Heart left ventricle (tissue), 16 donors: Measurements from ENCODE around the gene SEC63. TPM values are rescaled to one million over a fixed set of nuclear protein-coding genes. Genes with fewer than 3 reads are reported as not detected.
A peak's percentile ranks its signal among the peaks of the same experiment; 100 is the strongest.

Experiments
- ATAC-seq, 4 donors: fragments of 200-7000 bp; cut with Tn5 transposase; one replicate each; pipeline ENCODE4 v1.9.1; 2020 to 2022; ENCODE audit warnings: moderate library complexity in 4 of 4, mild to moderate bottlenecking in 3 of 4, moderate number of reproducible peaks in 1 of 4
- DNase-seq, 5 donors: peaks; one replicate each; pipeline ENCODE4 v3.0.0-alpha.2; 2020
- H3K27ac ChIP-seq, 12 donors: fragments of 200-600 bp; sonication (generic) in 4 of 12; one replicate each; pipeline versions ENCODE4 v1.5.0 to v1.8.0; 2016 to 2022; ENCODE audit warnings: mild to moderate bottlenecking in 2 of 12
- H3K27me3 ChIP-seq, 9 donors: fragments of 200-600 bp; sonication (generic) in 2 of 9; one replicate each; pipeline versions ENCODE4 v1.5.1 to v1.8.0; 2016 to 2022; ENCODE audit warnings: mild to moderate bottlenecking in 3 of 9
- H3K36me3 ChIP-seq, 9 donors: fragments of 200-600 bp; sonication (generic) in 2 of 9; one replicate each; pipeline versions ENCODE4 v1.5.0 to v1.8.0; 2018 to 2022; ENCODE audit warnings: mild to moderate bottlenecking in 2 of 9
- H3K4me1 ChIP-seq, 12 donors: fragments of 200-600 bp; sonication (generic) in 4 of 12; one replicate each; pipeline versions ENCODE4 v1.5.0 to v1.8.0; 2016 to 2022; ENCODE audit warnings: mild to moderate bottlenecking in 3 of 12
- H3K4me3 ChIP-seq, 12 donors: fragments of 200-600 bp; sonication (generic) in 4 of 12; one replicate each; pipeline versions ENCODE4 v1.5.0 to v1.8.0; 2017 to 2022; ENCODE audit warnings: mild to moderate bottlenecking in 9 of 12, moderate library complexity in 4 of 12
- H3K9me3 ChIP-seq, 12 donors: fragments of 200-600 bp; sonication (generic) in 4 of 12; one replicate each; pipeline versions ENCODE4 v1.5.0 to v1.8.0; 2016 to 2022; ENCODE audit warnings: mild to moderate bottlenecking in 1 of 12
- POLR2A ChIP-seq, 2 donors: fragments of 450-650 bp; IDR thresholded peaks; one replicate each; pipeline ENCODE4 v1.6.1; 2017; ENCODE audit warnings: antibody characterized with exemption in 2 of 2, mild to moderate bottlenecking in 2 of 2, moderate library complexity in 2 of 2
- WGBS, 4 donors: extraction: QIAGEN DNeasy Blood & Tissue Kit in 2 of 4; methylation state at CpG; one replicate each; pipeline versions ENCODE4 v1.1.5 to v1.1.7; 2013 to 2018; 5-methylcytosine and 5-hydroxymethylcytosine counted together
- intact Hi-C, 10 donors: fragments of 100-400 bp; cut with DNase I; formaldehyde crosslinking; loops; one replicate each; pipeline versions ENCODE4 v1.11.1 to v1.14.2; 2022
- polyA plus RNA-seq, 2 donors: library from polyadenylated mRNA; stranded (reverse); fragments of 200-250 nt; gene quantifications; one replicate each; pipeline ENCODE4 v1.2.3, GENCODE V29; 2013
- total RNA-seq, 9 donors: library from RNA; depleted of rRNA in 2 of 9; stranded (reverse); fragments of >200 nt in 2 of 9; fragmentation: NEBNext Ultra II Directional in 3 of 9; extraction: Animal tissue kit (Norgen Biotek cat#: 25700) in 3 of 9; gene quantifications; one replicate each; pipeline versions ENCODE4 v1.1.0 to v1.2.4, GENCODE V29; 2016 to 2023
- TF ChIP-seq, protein P1 (sequence below), 12 donors: fragments of 200-600 bp; sonication (generic) in 4 of 12; IDR thresholded peaks; one replicate each; pipeline versions ENCODE4 v1.5.0 to v1.8.0; 2018 to 2022; ENCODE audit warnings: antibody characterized with exemption in 12 of 12, mild to moderate bottlenecking in 5 of 12
- donor health status: ischemic (EF 13 %, LVEDD 7.1; RV severe dilation, severe dysfunction).
- donor health status: healthy with polysubstance abuse.
- donor health status: DM: no; HTN: yes; CAD: no.
- donor health status: DM: no; HTN: no; CAD: no.
- donor health status: ischemic (EF 25% LVEDD 6.9; RV normal size, moderate dysfunction).
- donor health status: ischemic (EF 25% LVEDD 5.7; RV mildly dilated, moderate dysfunction).
- donor health status: healthy.
- donor health status: DM: yes; HTN: yes; CAD: no.
- donor health status: ischemic (EF 35%, LVEDD 5.7; RV mildly dilated, moderate dysfunction).
- donor health status: nonischemic (EF 11% LVEDD 7.7; RV severe dilation, severe dysfunction).
- donor health status: DM: yes; HTN: yes; CAD: no.
- donor health status: PGD.
- donor health status: ischemic (EF 29% LVEDD 5.4; RV normal size, mild dysfunction).
- donor health status: nonischemic (EF 23%, LVEDD 6.1; RV moderate dilation, normal function).

The SEC63 gene
- total and polyA plus RNA-seq, 11 donors = 15.3 to 64.9 (median 52.5) TPM

DNA sequence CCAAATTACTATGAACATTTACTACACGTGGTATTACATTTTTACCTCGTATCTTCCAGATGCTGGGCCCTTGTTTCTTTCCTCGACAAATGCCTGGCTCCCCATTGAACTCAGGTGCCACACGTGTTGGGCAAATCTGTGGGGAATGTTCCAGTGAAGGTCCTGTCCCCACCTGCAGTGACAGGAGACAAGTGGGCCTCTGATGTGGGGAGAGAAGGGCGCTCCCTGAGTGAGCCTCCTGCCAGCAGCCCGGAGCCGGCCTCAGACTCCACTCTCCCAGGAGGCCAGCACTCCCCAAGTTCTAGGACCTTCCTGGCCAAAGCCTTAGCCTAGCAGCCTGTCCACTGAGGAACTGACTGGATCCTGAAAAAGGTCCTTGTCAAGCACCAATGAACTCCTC is 112.2 kb downstream of the SEC63 start:
- Histone ChIP-seq H3K27ac (no peak overlapping the region), H3K27me3 (peaks cover 0 to 16% (median 6%) of the 10 kb centered on the region in 9 donors), H3K4me1 (peaks cover 0 to 11% (median 5%) of the 10 kb centered on the region in 12 donors), H3K36me3 (no peaks in the 10 kb centered on the region), H3K4me3 (no peak overlapping the region), H3K9me3 (no peaks in the 10 kb centered on the region)
- 87 to 98% (median 93%) methylated on average over 7 of the region's 7 CpGs for WGBS, 4 donors
- DNase-seq (no peak), ATAC-seq (no peak)
- TF ChIP-seq, protein P1, sequence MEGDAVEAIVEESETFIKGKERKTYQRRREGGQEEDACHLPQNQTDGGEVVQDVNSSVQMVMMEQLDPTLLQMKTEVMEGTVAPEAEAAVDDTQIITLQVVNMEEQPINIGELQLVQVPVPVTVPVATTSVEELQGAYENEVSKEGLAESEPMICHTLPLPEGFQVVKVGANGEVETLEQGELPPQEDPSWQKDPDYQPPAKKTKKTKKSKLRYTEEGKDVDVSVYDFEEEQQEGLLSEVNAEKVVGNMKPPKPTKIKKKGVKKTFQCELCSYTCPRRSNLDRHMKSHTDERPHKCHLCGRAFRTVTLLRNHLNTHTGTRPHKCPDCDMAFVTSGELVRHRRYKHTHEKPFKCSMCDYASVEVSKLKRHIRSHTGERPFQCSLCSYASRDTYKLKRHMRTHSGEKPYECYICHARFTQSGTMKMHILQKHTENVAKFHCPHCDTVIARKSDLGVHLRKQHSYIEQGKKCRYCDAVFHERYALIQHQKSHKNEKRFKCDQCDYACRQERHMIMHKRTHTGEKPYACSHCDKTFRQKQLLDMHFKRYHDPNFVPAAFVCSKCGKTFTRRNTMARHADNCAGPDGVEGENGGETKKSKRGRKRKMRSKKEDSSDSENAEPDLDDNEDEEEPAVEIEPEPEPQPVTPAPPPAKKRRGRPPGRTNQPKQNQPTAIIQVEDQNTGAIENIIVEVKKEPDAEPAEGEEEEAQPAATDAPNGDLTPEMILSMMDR (IDR thresholded peaks at IDR 0.05) = no peak
- no peak for TF ChIP-seq POLR2A (IDR thresholded peaks at IDR 0.05)
- intact Hi-C loops = loop anchor here in 6 of 10 donors (5.0 to 10.0 kb wide), 4 partner anchors 141 to 711 kb away; no protein-coding TSS in a partner anchor

DNA sequence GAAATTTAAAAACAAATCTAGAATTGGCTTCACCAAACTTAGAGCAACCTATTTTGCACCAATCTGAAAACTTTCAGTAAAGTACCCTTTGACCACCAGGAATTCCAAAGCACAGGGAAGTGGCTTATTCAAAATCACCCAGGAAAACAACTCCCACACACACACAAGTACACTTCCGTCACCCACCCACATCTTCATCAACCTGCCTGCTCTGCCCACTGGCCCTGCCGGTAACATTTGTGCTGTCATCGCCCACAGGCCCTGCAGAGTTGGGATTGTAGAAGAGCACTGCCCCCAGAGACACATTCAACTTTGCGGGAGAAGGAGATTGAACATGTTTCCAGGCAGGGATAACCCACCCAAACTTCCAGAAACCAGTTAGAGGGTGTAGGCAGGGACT is 114.6 kb downstream of the SEC63 start:
- 60 to 70% (median 69%) methylated on average over 4 of the region's 4 CpGs for WGBS, 4 donors
- peaks cover 0 to 16% (median 6%) of the 10 kb centered on the region in 9 donors for H3K27me3 ChIP-seq
- intact Hi-C loops = loop anchor here in 3 of 10 donors (10.0 kb wide), 3 partner anchors 139 to 709 kb away; no protein-coding TSS in a partner anchor
- H3K36me3 ChIP-seq = no peaks in the 10 kb centered on the region
- no peaks in the 10 kb centered on the region for H3K9me3 ChIP-seq
- TF ChIP-seq, protein P1 (IDR thresholded peaks at IDR 0.05) = no peak
- TF ChIP-seq POLR2A (IDR thresholded peaks at IDR 0.05) = no peak
- H3K4me3 ChIP-seq = no peak overlapping the region
- H3K4me1 ChIP-seq = peaks cover 0 to 8% (median 5%) of the 10 kb centered on the region in 12 donors
- DNase-seq = no peak
- no peak overlapping the region for H3K27ac ChIP-seq
- no peak for ATAC-seq

- H3K36me3 ChIP-seq = no peaks in the 10 kb centered on the region
- no peaks in the 10 kb centered on the region for H3K4me1 ChIP-seq
- TF ChIP-seq POLR2A (IDR thresholded peaks at IDR 0.05) = no peak
- 32 to 45% (median 40%) methylated on average over 5 of the region's 5 CpGs for whole genome bisulfite sequencing, 4 donors
- H3K27ac ChIP-seq = no peak overlapping the region
- intact Hi-C loops = loop anchor here in 3 of 10 donors (10.0 kb wide), 3 partner anchors 136 to 706 kb away; no protein-coding TSS in a partner anchor
- H3K27me3 ChIP-seq = no peaks in the 10 kb centered on the region
- no peaks in the 10 kb centered on the region for H3K9me3 ChIP-seq
- H3K4me3 ChIP-seq = no peak overlapping the region
- DNase-seq (no peak), ATAC-seq (peak in 1 of 4 donors; percentile 71)
These were observed 116.7 kb downstream of the SEC63 start for GRCh38 chr6:107841275-107841670.

GRCh38 chr6:107840636-107841274 is 117.3 kb downstream of the SEC63 start:
- Histone ChIP-seq H3K9me3 (no peaks in the 10 kb centered on the region), H3K4me3 (no peak overlapping the region), H3K36me3 (no peaks in the 10 kb centered on the region), H3K4me1 (no peaks in the 10 kb centered on the region), H3K27ac (no peak overlapping the region), H3K27me3 (no peaks in the 10 kb centered on the region)
- TF ChIP-seq POLR2A (IDR thresholded peaks at IDR 0.05) = no peak
- TF ChIP-seq, protein P1 (IDR thresholded peaks at IDR 0.05) = no peak
- DNase-seq (no peak), ATAC-seq (no peak)
- intact Hi-C loops = loop anchor here in 3 of 10 donors (10.0 kb wide), 3 partner anchors 136 to 706 kb away; no protein-coding TSS in a partner anchor
- 73 to 85% (median 83%) methylated on average over 3 of the region's 3 CpGs for WGBS, 4 donors
